ENCODE data around the gene NRARP. TPM values are rescaled to one million over a fixed set of nuclear protein-coding genes. Genes with fewer than 3 reads are reported as not detected.

Gene NRARP
- total RNA-seq, 1 donor from 2014 or later: 33.7 TPM

GRCh38 chr9:137312852-137313325 is 10.8 kb upstream of the NRARP start:
- no peaks in the 10 kb centered on the region for H3K9me3 Mint-ChIP-seq
- H3K4me3 Mint-ChIP-seq: no peak overlapping the region
- no peak for DNase-seq (ENCODE audit: low read depth, low spot score)
- no peaks in the 10 kb centered on the region for H3K27me3 Mint-ChIP-seq (ENCODE audit: low read depth)
- H3K36me3 Mint-ChIP-seq (ENCODE audit: low read depth): no peaks in the 10 kb centered on the region
- no peak for TF ChIP-seq CTCF (conservative IDR thresholded peaks at IDR 0.05)
- no peak overlapping the region for H3K27ac Mint-ChIP-seq (ENCODE audit: unreplicated experiment)
- peaks cover 17% of the 10 kb centered on the region for H3K4me1 Mint-ChIP-seq

GRCh38 chr9:137311986-137312851 is 10.1 kb upstream of the NRARP start:
- H3K4me1 Mint-ChIP-seq: peaks cover 17% of the 10 kb centered on the region
- no peak for TF ChIP-seq CTCF (conservative IDR thresholded peaks at IDR 0.05)

GRCh38 chr9:137311171-137311985 is 9.3 kb upstream of the NRARP start:
- Mint-ChIP-seq H3K4me3 (no peak overlapping the region), H3K36me3 (ENCODE audit: low read depth) (no peaks in the 10 kb centered on the region), H3K4me1 (peaks cover 17% of the 10 kb centered on the region), H3K27ac (ENCODE audit: unreplicated experiment) (no peak overlapping the region), H3K9me3 (no peaks in the 10 kb centered on the region), H3K27me3 (ENCODE audit: low read depth) (no peaks in the 10 kb centered on the region)
- no peak for TF ChIP-seq CTCF (conservative IDR thresholded peaks at IDR 0.05)
- no peak for DNase-seq (ENCODE audit: low read depth, low spot score)

More at GRCh38 chr9:137311986-137312851, 10.1 kb upstream of the NRARP start:
- DNase-seq (ENCODE audit: low read depth, low spot score): no peak
- H3K27ac Mint-ChIP-seq (ENCODE audit: unreplicated experiment): no peak overlapping the region
- no peak overlapping the region for H3K4me3 Mint-ChIP-seq
- no peaks in the 10 kb centered on the region for H3K9me3 Mint-ChIP-seq
- H3K27me3 Mint-ChIP-seq (ENCODE audit: low read depth): no peaks in the 10 kb centered on the region
- no peaks in the 10 kb centered on the region for H3K36me3 Mint-ChIP-seq (ENCODE audit: low read depth)

- no peak overlapping the region for H3K27ac Mint-ChIP-seq (ENCODE audit: unreplicated experiment)
- DNase-seq (ENCODE audit: low read depth, low spot score): no peak
- H3K9me3 Mint-ChIP-seq: no peaks in the 10 kb centered on the region
- H3K4me1 Mint-ChIP-seq: peaks cover 18% of the 10 kb centered on the region
- TF ChIP-seq CTCF (conservative IDR thresholded peaks at IDR 0.05): no peak
- no peaks in the 10 kb centered on the region for H3K27me3 Mint-ChIP-seq (ENCODE audit: low read depth)
- no peak overlapping the region for H3K4me3 Mint-ChIP-seq
- no peaks in the 10 kb centered on the region for H3K36me3 Mint-ChIP-seq (ENCODE audit: low read depth)
Measured at GRCh38 chr9:137310189-137311052, 8.3 kb upstream of the NRARP start.
